Gastrocnemius medialis (tissue), 4 donors: Measurements from ENCODE around the gene CCDC185. TPM values are rescaled to one million over a fixed set of nuclear protein-coding genes. Genes with fewer than 3 reads are reported as not detected.

Source experiments
- ATAC-seq, 2 donors: fragments of 150-250 bp; one replicate each; pipeline ENCODE4 v1.9.1; 2016
- DNase-seq, 2 donors: peaks; one replicate each; pipeline ENCODE4 v3.0.0-alpha.2; 2019
- H3K27ac ChIP-seq, 4 donors: fragments of 200-600 bp; sonication (generic); 1 replicate in 1 of 4; 2 replicates in 3 of 4; pipeline ENCODE4 v1.5.1; 2016 to 2018; ENCODE audit warnings: mild to moderate bottlenecking in 2 of 4, moderate library complexity in 1 of 4
- H3K27me3 ChIP-seq, 3 donors: fragments of 200-600 bp; sonication (generic) in 2 of 3; 1 replicate in 1 of 3; 2 replicates in 2 of 3; pipeline versions ENCODE4 v1.5.1 to v1.6.0; 2016 to 2019; ENCODE audit warnings: mild to moderate bottlenecking in 1 of 3, moderate library complexity in 1 of 3
- H3K36me3 ChIP-seq, 2 donors: fragments of 200-600 bp; sonication (generic) in 1 of 2; one replicate each; pipeline ENCODE4 v1.5.1; 2017 to 2018
- H3K4me1 ChIP-seq, 2 donors: fragments of 200-600 bp; sonication (generic) in 1 of 2; one replicate each; pipeline ENCODE4 v1.5.1; 2016 to 2017; ENCODE audit warnings: mild to moderate bottlenecking in 2 of 2
- H3K4me3 ChIP-seq, 4 donors: fragments of 200-600 bp; sonication (generic) in 3 of 4; 1 replicate in 1 of 4; 2 replicates in 3 of 4; pipeline ENCODE4 v1.5.1; 2016 to 2019; ENCODE audit warnings: mild to moderate bottlenecking in 2 of 4
- H3K9me3 ChIP-seq, 3 donors: fragments of 200-600 bp; sonication (generic) in 2 of 3; 1 replicate in 1 of 3; 2 replicates in 2 of 3; pipeline ENCODE4 v1.5.1; 2016 to 2019
- CTCF ChIP-seq, 5 experiments: fragments of 450-650 bp in 3 of 5; fragments of 200-600 bp in 2 of 5; sonication (generic) in 2 of 5; IDR thresholded peaks in 4 of 5; conservative IDR thresholded peaks in 1 of 5; 1 replicate in 4 of 5; 2 replicates in 1 of 5; pipeline ENCODE4 v1.5.1; 2016 to 2019; ENCODE audit warnings: antibody characterized with exemption in 5 of 5, mild to moderate bottlenecking in 3 of 5, moderate library complexity in 3 of 5
- POLR2A ChIP-seq, 2 donors: fragments of 450-650 bp; IDR thresholded peaks; one replicate each; pipeline ENCODE4 v1.6.1; 2017; ENCODE audit warnings: antibody characterized with exemption in 2 of 2, mild to moderate bottlenecking in 2 of 2, moderate library complexity in 2 of 2
- in situ Hi-C, 4 donors: fragments of 200-750 bp; cut with MboI; loops; one replicate each; pipeline versions ENCODE4 v1.15.0 to v1.8.0; 2017; ENCODE audit warnings: low sequenced_read_pairs in 4 of 4
- intact Hi-C: fragments of 100-400 bp; cut with DNase I; formaldehyde crosslinking; loops from one replicate; pipeline ENCODE4 v1.15.1; 2023; ENCODE audit warnings: low total_unique reads
- total RNA-seq, 4 donors: library from RNA; depleted of rRNA; stranded (reverse); fragments of >200 nt; gene quantifications; one replicate each; pipeline versions ENCODE4 v1.1.0 to v1.2.3, GENCODE V29; 2016

The CCDC185 gene
- total RNA-seq, 4 donors from 2014 or later = not detected

- Histone ChIP-seq H3K9me3 (no peaks in the 10 kb centered on the region), H3K4me1 (no peaks in the 10 kb centered on the region), H3K4me3 (no peak overlapping the region), H3K27ac (no peak overlapping the region), H3K36me3 (no peaks in the 10 kb centered on the region), H3K27me3 (no peaks in the 10 kb centered on the region)
- intact Hi-C loops = no loop called here
- no peak for DNase-seq
- no peak for ATAC-seq
- TF ChIP-seq CTCF (IDR thresholded peaks at IDR 0.05 in 4 of 5, conservative IDR thresholded peaks at IDR 0.05 in 1 of 5) (no peak), POLR2A (IDR thresholded peaks at IDR 0.05) (no peak)
- in situ Hi-C loops = no loop called here
Measured at GRCh38 chr1:223410036-223410435, 16.8 kb downstream of the CCDC185 start.

DNA sequence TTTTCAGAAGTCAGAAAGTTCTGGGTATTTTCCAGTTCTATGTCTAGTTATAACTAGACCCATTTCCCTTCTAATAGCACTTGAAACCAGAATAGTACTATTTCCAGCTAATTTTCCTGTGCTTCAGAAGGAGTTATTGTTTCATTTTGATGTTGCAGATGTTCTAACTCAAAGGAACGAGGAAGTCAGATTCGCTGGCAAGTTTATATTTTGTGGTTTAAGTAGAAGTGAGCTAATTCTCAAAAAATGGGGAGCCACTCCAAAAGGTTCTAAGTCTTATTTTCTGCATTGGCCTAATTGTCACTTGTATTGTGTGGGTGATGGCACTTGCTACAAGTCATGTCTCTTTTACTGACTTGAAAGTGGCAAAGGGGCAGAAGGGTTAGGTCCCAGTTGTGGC is 18.1 kb downstream of the CCDC185 start:
- in situ Hi-C loops = no loop called here
- H3K27me3 ChIP-seq = no peaks in the 10 kb centered on the region
- no peak overlapping the region for H3K27ac ChIP-seq
- TF ChIP-seq POLR2A (IDR thresholded peaks at IDR 0.05) (no peak), CTCF (IDR thresholded peaks at IDR 0.05 in 4 of 5, conservative IDR thresholded peaks at IDR 0.05 in 1 of 5) (no peak)
- no peak overlapping the region for H3K4me3 ChIP-seq
- no peaks in the 10 kb centered on the region for H3K36me3 ChIP-seq
- no peaks in the 10 kb centered on the region for H3K4me1 ChIP-seq
- intact Hi-C loops = no loop called here
- DNase-seq (no peak), ATAC-seq (no peak)
- H3K9me3 ChIP-seq = no peaks in the 10 kb centered on the region

DNA sequence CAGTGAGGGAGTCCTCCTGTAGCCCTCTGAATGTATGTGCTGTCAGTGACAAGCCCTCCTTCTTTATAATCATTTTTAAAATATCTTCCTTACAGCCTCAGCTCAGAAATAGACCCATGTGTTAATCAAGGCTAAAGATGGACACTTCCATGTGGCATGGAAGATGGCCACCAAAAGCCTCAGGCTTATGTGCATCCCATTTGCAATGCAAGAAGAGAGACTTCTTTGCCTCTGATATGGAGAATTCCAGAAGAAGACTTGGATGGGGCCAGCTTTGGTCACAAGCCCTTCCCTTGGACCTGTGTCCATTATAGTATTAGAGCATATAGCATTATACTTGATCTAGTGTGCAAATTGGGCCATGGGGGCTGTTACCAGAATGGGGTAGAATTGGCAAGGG is 18.5 kb downstream of the CCDC185 start:
- TF ChIP-seq POLR2A (IDR thresholded peaks at IDR 0.05) = no peak
- TF ChIP-seq CTCF (IDR thresholded peaks at IDR 0.05 in 4 of 5, conservative IDR thresholded peaks at IDR 0.05 in 1 of 5) = no peak
- no peaks in the 10 kb centered on the region for H3K9me3 ChIP-seq
- no peak overlapping the region for H3K27ac ChIP-seq
- in situ Hi-C loops = no loop called here
- DNase-seq (no peak), ATAC-seq (no peak)
- intact Hi-C loops = no loop called here
- H3K4me1 ChIP-seq = no peaks in the 10 kb centered on the region
- H3K27me3 ChIP-seq = no peaks in the 10 kb centered on the region
- H3K36me3 ChIP-seq = no peaks in the 10 kb centered on the region
- H3K4me3 ChIP-seq = no peak overlapping the region

DNA sequence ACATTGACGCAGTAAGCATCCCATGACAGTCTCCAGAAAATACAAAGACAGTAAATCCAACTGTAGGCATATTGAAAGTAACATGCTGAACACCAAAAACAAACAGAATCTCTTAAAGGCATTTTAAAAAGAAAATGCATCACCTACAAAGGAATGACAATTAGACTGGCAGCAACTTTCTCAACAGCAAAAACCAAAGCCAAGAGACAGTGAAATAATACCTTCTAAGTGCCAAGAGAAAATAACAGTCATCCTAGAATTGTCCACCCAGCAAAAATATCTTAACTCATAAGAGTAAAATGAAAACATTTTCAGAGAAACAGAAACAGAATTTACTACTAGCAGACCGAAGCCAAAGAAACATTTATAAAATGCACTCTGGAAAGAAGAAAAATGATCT is 20.0 kb downstream of the CCDC185 start:
- Histone ChIP-seq H3K27ac (no peak overlapping the region), H3K36me3 (no peaks in the 10 kb centered on the region), H3K9me3 (no peaks in the 10 kb centered on the region), H3K4me3 (no peak overlapping the region), H3K27me3 (no peaks in the 10 kb centered on the region), H3K4me1 (no peaks in the 10 kb centered on the region)
- intact Hi-C loops (no loop called here), in situ Hi-C loops (no loop called here)
- TF ChIP-seq CTCF (IDR thresholded peaks at IDR 0.05 in 4 of 5, conservative IDR thresholded peaks at IDR 0.05 in 1 of 5) (no peak), POLR2A (IDR thresholded peaks at IDR 0.05) (no peak)
- ATAC-seq (no peak), DNase-seq (no peak)

- no peaks in the 10 kb centered on the region for H3K36me3 ChIP-seq
- TF ChIP-seq CTCF (IDR thresholded peaks at IDR 0.05 in 4 of 5, conservative IDR thresholded peaks at IDR 0.05 in 1 of 5) = no peak
- TF ChIP-seq POLR2A (IDR thresholded peaks at IDR 0.05) = no peak
- H3K4me1 ChIP-seq = no peaks in the 10 kb centered on the region
- H3K27ac ChIP-seq = no peak overlapping the region
- no peak for ATAC-seq
- H3K27me3 ChIP-seq = no peaks in the 10 kb centered on the region
- in situ Hi-C loops = no loop called here
- intact Hi-C loops = no loop called here
- H3K9me3 ChIP-seq = no peaks in the 10 kb centered on the region
- no peak overlapping the region for H3K4me3 ChIP-seq
- DNase-seq = no peak
Measured at GRCh38 chr1:223417444-223417843, 24.2 kb downstream of the CCDC185 start.
